GM19452 (cell line): ENCODE data around the gene E2F8.

Experiments used
- ATAC-seq: cut with Tn5 transposase; IDR thresholded peaks from one replicate; pipeline ENCODE4 v1.9.1; 2021; ENCODE audit not compliant: unreplicated experiment

The E2F8 gene

DNA sequence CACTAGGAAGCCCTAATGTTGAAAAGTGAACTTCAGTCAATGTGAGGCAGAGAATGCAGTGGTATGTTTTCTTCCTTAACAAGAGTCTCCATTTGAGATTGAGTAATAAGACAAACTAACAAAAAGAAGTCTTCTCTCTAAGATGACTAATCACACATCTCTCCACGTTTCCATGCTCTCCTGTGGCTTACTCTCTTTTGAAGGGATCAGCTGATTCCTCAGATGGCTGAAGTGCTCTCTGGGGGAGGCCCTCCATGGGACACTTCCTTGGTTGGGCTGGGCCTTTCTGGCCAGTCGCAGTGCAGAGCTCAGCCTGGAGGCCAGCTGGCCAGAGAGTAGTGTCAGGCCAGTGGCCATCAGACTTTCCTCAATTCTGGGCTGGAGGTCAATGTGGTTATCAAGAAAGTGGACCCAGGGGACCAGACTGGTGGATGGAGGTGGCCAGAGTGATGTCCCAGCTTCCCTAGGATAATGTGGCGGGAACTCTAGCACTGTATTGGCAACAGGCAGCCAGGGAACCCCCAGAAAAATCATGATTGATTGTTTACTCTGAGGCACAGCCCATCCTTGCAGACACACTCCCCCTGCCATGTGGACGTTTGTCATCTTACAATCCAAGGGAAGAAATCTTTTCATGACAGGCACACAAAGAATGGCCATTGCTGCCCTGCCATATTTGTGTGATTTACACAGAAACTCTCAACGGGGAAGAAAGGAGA lies 53.5 kb downstream of the E2F8 start:
- no peak for ATAC-seq

DNA sequence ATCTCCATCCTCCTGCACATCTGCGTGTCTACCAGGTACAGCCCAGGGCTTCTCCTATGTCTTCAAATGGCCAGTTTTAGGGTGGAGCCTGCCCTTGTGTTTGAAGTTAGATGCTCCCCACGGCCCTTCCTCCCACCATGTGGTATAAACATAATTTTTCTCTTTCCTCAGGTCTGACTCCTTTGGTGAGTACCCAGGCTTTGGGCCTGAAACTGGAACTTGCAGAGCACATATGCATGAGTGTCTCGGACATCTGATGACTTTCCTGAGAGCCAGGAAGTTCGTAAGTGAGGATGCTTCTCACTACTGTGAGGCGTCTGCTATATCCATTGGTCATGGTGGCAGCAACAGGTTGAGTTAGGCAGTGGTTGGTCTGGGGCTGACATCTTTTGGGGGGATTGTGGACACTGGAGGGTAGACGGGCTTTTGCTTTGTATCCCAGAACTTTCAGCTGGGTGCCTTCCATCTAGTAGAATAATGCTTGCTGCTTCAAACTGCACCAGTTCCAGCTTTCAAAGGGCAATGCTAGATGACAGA lies 55.2 kb downstream of the E2F8 start:
- ATAC-seq, result no peak

DNA sequence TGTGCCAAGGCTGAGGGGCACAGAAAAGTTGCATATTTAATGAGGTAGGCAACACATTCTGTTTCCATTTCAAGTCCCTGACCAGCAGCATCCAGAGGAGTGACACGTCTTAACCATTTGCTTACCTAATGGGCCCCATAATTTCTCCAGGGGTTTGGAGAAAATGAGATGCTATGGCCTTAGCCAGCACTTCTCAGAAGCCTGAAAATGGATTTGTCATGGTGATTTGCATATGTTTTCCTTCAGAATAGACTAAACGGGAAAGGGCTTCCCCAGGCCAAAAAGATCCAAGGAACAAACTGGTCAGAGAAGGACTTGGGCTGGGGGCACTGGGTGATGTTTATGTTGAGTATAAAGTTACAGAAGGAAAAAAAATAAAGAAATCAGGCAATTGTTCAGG lies 55.7 kb downstream of the E2F8 start:
- ATAC-seq, result no peak

DNA sequence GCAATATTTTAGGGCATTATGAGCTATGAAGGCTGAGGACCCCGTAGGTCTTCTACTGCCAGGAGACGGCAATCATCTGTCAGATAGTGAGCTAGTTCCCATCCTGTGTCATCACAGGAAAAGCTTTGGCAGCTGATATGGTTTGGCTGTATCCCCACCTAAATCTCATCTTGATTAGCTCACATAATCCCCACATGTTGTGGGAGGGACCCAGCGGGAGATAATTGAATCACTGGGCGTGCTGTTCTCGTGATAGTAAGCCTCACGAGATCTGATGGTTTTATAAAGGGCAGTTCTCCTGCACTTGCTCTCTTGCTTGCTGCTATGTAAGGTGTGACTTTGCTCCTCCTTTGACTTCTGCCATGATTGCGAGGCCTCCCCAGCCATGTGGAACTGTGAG lies 57.1 kb downstream of the E2F8 start:
- no peak for ATAC-seq

DNA sequence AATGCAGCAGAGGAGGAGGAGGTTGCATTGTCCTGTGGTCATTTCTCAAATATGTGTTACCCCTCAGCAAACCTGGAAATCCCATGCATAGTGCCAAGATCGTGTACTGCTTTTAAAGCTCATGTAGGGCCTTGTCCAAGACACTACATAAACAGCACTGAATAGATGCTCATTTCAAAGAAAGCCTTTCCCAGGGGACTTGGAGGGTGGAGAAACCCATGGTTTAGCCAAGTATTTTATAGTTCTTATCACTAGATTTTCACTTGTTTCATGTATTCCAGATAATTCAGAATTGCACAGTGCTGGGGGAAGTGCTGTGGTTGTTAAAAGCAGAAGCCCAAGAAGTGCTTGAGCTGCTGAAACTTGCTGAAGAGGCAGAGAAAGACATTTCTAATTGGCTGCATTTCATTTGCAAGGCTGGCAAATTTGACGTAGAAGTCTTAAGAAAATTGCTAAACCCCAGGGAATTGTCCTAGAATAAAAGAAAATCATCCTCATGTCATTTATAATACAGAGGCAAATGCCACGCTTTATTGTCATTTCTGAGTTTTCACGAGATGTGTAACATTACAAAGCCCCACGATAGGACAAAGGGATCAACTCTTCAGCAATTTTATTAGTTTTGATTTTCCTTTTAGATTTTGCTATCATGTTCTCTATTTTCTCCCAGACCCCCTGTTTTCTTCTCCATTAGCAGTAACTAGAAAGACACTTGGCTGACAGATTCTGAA lies 59.0 kb downstream of the E2F8 start:
- ATAC-seq, result no peak

DNA sequence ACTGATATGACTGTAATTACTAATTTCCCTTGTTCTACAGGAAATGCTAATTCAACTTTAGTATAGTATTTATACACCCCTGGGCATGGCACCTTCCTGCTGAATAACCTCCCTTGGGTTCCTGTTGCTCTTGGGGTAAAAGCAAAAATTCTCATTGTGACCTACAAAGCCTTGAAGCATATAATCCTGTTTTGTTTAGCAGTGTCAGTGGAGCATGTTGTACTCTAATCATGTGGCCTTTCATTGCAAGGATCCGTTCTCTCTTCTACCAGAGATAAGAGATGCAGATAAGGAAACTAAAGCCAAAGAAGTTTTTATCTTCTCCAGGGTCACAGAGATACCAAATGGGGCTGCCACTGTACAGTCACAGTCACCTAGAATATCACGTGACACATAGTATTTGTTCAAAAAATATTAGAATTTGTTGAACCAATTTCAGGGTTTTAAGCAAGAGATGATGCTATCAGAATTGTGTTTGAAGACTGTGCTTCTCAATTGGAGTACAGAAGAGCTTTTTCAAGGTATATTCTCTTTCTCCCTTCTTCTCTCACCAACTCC lies 64.0 kb downstream of the E2F8 start:
- no peak for ATAC-seq
